ENCODE results near the gene ATAD1. TPM values are rescaled to one million over a fixed set of nuclear protein-coding genes. Genes with fewer than 3 reads are reported as not detected.
A peak's percentile ranks its signal among the peaks of the same experiment; 100 is the strongest.

The ATAD1 gene
- total and polyA plus RNA-seq, 10 of the 15 experiments (the other 5 are each of a cell fraction or from before 2014, with no cell fraction given), result 24.7 to 59.3 (median 41.1) TPM

- no peak for TF ChIP-seq USF2 (IDR thresholded peaks at IDR 0.05; ENCODE audit: borderline replicate concordance, low read depth, low read length)
- no peak for TF ChIP-seq KAT2A (conservative IDR thresholded peaks at IDR 0.05; ENCODE audit: control insufficient read depth, low read depth, low read length)
- no peak for TF ChIP-seq CHD4 (IDR thresholded peaks at IDR 0.05)
- TF ChIP-seq JUNB (IDR thresholded peaks at IDR 0.05), result no peak
- TF ChIP-seq ZBTB40 (IDR thresholded peaks at IDR 0.05; ENCODE audit: borderline replicate concordance), result 0 out of 2 replicates have a peak, but pooled peaks have one; percentile 29
- 0 out of 2 replicates have a peak, but pooled peaks have one; percentile 39 for TF ChIP-seq LARP7 (IDR thresholded peaks at IDR 0.05)
- TF ChIP-seq NFYB (IDR thresholded peaks at IDR 0.05; ENCODE audit: insufficient read depth, low read depth, low read length), result no peak
- TF ChIP-seq CUX1 (IDR thresholded peaks at IDR 0.05; ENCODE audit: insufficient replicate concordance, low read depth, low read length), result no peak
- TF ChIP-seq POLR2AphosphoS2 (IDR thresholded peaks at IDR 0.05; ENCODE audit: low read depth, low read length), result no peak
- peak in 1 of 2 experiments; percentile 10; a peak in 1 of 4 replicates for TF ChIP-seq ETV6 (conservative IDR thresholded peaks at IDR 0.05 in 1 of 2, IDR thresholded peaks at IDR 0.05 in 1 of 2; ENCODE audit: borderline replicate concordance in 1 of 2, low read depth in 1 of 2)
- no peak for TF ChIP-seq HSF1 (IDR thresholded peaks at IDR 0.05; ENCODE audit: low read depth, low read length)
- TF ChIP-seq MTA3 (IDR thresholded peaks at IDR 0.05; ENCODE audit: borderline replicate concordance, low read length), result no peak
- TF ChIP-seq MLLT1 (IDR thresholded peaks at IDR 0.05), result no peak; the same call in 1 of the 2 replicates
- TF ChIP-seq SPI1 (IDR thresholded peaks at IDR 0.05; ENCODE audit: borderline replicate concordance, insufficient read depth, low read depth, low read length), result peak; percentile 16; the same call in 1 of the 2 replicates
Observed at GRCh38 chr10:87818505-87819288, 671 bp upstream of the ATAD1 start (continued).

Measured in GM12878 (cell line).